Stimulated activated CD8-positive, alpha-beta memory T cell treated with anti-CD3 and anti-CD28 coated beads, Interleukin-7, amount 100 ng/mL, for 4 hours (primary cell): ENCODE results near the gene DTNB.

ENCODE experiments used
- DNase-seq, 2 donors: peaks; one replicate each; pipeline ENCODE4 v3.0.0-alpha.2; 2020; ENCODE audit warnings: low read depth in 2 of 2

Gene DTNB

GRCh38 chr2:25369876-25370275, 303.5 kb downstream of the DTNB start:
- no peak for DNase-seq

GRCh38 chr2:25369439-25369838, 303.9 kb downstream of the DTNB start:
- DNase-seq, result no peak

GRCh38 chr2:25368660-25369059, 304.7 kb downstream of the DTNB start:
- DNase-seq, result no peak

GRCh38 chr2:25367296-25367695, 306.1 kb downstream of the DTNB start:
- DNase-seq, result no peak

- no peak for DNase-seq
These were observed 306.7 kb downstream of the DTNB start for GRCh38 chr2:25366629-25367028.

GRCh38 chr2:25365241-25365640, 308.1 kb downstream of the DTNB start:
- DNase-seq, result no peak

GRCh38 chr2:25363733-25364132, 309.6 kb downstream of the DTNB start:
- no peak for DNase-seq

- peak; percentile 33 to 55 for DNase-seq
These were observed 310.8 kb downstream of the DTNB start for GRCh38 chr2:25362434-25363145.

- peak; percentile 81 to 88 for DNase-seq
These were observed 311.3 kb downstream of the DTNB start for GRCh38 chr2:25362049-25362433.

GRCh38 chr2:25361261-25362048, 311.9 kb downstream of the DTNB start:
- DNase-seq, result no peak

GRCh38 chr2:25358836-25359235, 314.5 kb downstream of the DTNB start:
- DNase-seq, result no peak

GRCh38 chr2:25358249-25358815, 315.0 kb downstream of the DTNB start:
- DNase-seq, result no peak

- DNase-seq, result no peak
These were observed 317.3 kb downstream of the DTNB start for GRCh38 chr2:25356088-25356487.

GRCh38 chr2:25355270-25355669, 318.1 kb downstream of the DTNB start:
- no peak for DNase-seq

- DNase-seq, result no peak
These were observed 319.3 kb downstream of the DTNB start for GRCh38 chr2:25354116-25354515.

- no peak for DNase-seq
These were observed 324.0 kb downstream of the DTNB start for GRCh38 chr2:25349397-25349796.

GRCh38 chr2:25347846-25348245, 325.5 kb downstream of the DTNB start:
- no peak for DNase-seq

GRCh38 chr2:25347205-25347815, 326.1 kb downstream of the DTNB start:
- peak; percentile 39 to 40 for DNase-seq

GRCh38 chr2:25343187-25343825, 330.1 kb downstream of the DTNB start:
- DNase-seq, result no peak

- peak; percentile 56 to 75 for DNase-seq
These were observed 330.8 kb downstream of the DTNB start for GRCh38 chr2:25342372-25343186.

- DNase-seq, result peak; percentile 35 to 74
These were observed 331.5 kb downstream of the DTNB start, which contains the start of gene DNMT3A for GRCh38 chr2:25341753-25342371. DNMT3A (minus strand) TSS chr2:25341925; CDS start chr2:25313984, 27,941 bp downstream.
